ENCODE results near the gene PTPRT. TPM values are rescaled to one million over a fixed set of nuclear protein-coding genes. Genes with fewer than 3 reads are reported as not detected.

PTPRT gene
- total RNA-seq, 6 donors from 2014 or later = 0.20 to 7.1 (median 3.8) TPM

DNA sequence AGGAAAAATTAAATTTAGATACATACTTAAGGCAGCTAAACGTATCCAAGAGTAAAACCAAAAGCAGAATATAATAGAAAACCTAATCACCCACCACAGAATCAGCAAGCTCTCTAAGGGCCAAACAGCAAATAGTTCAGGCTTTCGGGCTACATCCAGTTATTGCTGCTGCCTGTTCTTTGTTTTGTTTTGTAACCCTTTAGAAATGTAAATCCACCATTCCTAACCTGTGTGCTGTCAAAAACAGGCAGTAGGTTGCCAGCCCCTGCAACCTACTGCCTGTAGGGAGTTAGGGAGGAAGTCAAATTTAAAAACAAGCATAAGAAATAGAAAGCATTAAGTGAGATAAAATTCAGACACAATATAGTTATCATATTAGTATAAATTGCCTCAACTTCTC is 225.9 kb downstream of the PTPRT start:
- Histone ChIP-seq H3K4me1 (no peaks in the 10 kb centered on the region), H3K27ac (no peak overlapping the region), H3K36me3 (no peaks in the 10 kb centered on the region), H3K9me3 (no peaks in the 10 kb centered on the region), H3K27me3 (no peaks in the 10 kb centered on the region), H3K4me3 (no peak overlapping the region)
- ATAC-seq (ENCODE audit: low FRiP score in 2 of 2) = no peak
- DNase-seq = no peak
- WGBS, 2 donors = 67 to 71% methylated on average over 2 of the region's 2 CpGs
- TF ChIP-seq POLR2A (IDR thresholded peaks at IDR 0.05) = no peak
- TF ChIP-seq, protein P1, sequence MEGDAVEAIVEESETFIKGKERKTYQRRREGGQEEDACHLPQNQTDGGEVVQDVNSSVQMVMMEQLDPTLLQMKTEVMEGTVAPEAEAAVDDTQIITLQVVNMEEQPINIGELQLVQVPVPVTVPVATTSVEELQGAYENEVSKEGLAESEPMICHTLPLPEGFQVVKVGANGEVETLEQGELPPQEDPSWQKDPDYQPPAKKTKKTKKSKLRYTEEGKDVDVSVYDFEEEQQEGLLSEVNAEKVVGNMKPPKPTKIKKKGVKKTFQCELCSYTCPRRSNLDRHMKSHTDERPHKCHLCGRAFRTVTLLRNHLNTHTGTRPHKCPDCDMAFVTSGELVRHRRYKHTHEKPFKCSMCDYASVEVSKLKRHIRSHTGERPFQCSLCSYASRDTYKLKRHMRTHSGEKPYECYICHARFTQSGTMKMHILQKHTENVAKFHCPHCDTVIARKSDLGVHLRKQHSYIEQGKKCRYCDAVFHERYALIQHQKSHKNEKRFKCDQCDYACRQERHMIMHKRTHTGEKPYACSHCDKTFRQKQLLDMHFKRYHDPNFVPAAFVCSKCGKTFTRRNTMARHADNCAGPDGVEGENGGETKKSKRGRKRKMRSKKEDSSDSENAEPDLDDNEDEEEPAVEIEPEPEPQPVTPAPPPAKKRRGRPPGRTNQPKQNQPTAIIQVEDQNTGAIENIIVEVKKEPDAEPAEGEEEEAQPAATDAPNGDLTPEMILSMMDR (IDR thresholded peaks at IDR 0.05) = no peak
- no peak for TF ChIP-seq POLR2AphosphoS5 (IDR thresholded peaks at IDR 0.05)
- TF ChIP-seq EP300 (IDR thresholded peaks at IDR 0.05) = no peak

DNA sequence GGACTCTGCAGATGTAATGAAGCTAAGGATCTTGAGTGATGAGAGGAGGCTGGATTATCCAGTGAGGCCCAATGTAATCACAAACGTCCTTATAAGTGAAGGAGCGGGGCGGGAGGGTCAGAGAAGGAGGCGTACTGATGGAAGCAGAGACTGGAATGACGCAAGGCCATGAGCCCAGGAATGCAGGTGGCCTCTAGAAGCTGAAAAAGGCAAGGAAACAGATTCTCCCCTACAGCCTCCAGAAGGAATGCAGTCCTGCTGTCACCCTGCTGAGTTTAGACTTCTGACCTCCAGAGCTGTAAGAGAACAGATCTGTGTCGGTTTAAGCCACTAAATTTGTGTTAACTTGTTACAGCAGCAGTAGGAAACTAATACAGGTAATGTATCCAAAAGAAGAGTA is 227.9 kb downstream of the PTPRT start:
- DNase-seq = no peak
- H3K27ac ChIP-seq = no peak overlapping the region
- H3K4me3 ChIP-seq = no peak overlapping the region
- 73 to 74% methylated on average over 6 of the region's 6 CpGs for WGBS, 2 donors
- TF ChIP-seq POLR2A (IDR thresholded peaks at IDR 0.05) (no peak), POLR2AphosphoS5 (IDR thresholded peaks at IDR 0.05) (no peak), EP300 (IDR thresholded peaks at IDR 0.05) (no peak)
- TF ChIP-seq, protein P1 (IDR thresholded peaks at IDR 0.05) = no peak
- no peaks in the 10 kb centered on the region for H3K4me1 ChIP-seq
- ATAC-seq (ENCODE audit: low FRiP score in 2 of 2) = no peak
- no peaks in the 10 kb centered on the region for H3K27me3 ChIP-seq
- H3K36me3 ChIP-seq = no peaks in the 10 kb centered on the region
- H3K9me3 ChIP-seq = no peaks in the 10 kb centered on the region

DNA sequence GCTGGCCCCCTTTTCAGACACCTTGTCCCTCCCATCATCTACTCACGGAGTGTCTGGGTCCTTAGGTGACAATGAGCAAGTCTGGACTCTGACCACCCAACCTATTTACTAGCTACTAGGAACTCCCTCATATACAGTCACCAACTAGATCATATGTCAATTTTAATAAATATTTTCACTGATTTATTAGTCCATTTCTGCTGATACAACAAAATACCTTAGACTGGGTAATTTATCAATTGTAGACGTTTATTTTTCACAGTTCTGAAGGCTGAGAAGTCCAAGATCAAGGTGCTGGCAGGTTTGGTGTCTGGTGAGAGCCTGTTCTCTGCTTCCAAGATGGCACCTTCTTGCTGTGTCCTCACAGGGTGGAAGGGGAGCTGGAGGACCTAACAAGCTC is 229.7 kb downstream of the PTPRT start:
- WGBS, 2 donors = 60 to 69% methylated on average over 2 of the region's 2 CpGs
- no peak for ATAC-seq (ENCODE audit: low FRiP score in 2 of 2)
- no peaks in the 10 kb centered on the region for H3K36me3 ChIP-seq
- no peak overlapping the region for H3K4me3 ChIP-seq
- DNase-seq = no peak
- H3K27me3 ChIP-seq = no peaks in the 10 kb centered on the region
- TF ChIP-seq, protein P1 (IDR thresholded peaks at IDR 0.05) = no peak
- no peak for TF ChIP-seq POLR2A (IDR thresholded peaks at IDR 0.05)
- no peak for TF ChIP-seq POLR2AphosphoS5 (IDR thresholded peaks at IDR 0.05)
- TF ChIP-seq EP300 (IDR thresholded peaks at IDR 0.05) = no peak
- no peak overlapping the region for H3K27ac ChIP-seq
- H3K4me1 ChIP-seq = no peaks in the 10 kb centered on the region
- H3K9me3 ChIP-seq = no peaks in the 10 kb centered on the region

DNA sequence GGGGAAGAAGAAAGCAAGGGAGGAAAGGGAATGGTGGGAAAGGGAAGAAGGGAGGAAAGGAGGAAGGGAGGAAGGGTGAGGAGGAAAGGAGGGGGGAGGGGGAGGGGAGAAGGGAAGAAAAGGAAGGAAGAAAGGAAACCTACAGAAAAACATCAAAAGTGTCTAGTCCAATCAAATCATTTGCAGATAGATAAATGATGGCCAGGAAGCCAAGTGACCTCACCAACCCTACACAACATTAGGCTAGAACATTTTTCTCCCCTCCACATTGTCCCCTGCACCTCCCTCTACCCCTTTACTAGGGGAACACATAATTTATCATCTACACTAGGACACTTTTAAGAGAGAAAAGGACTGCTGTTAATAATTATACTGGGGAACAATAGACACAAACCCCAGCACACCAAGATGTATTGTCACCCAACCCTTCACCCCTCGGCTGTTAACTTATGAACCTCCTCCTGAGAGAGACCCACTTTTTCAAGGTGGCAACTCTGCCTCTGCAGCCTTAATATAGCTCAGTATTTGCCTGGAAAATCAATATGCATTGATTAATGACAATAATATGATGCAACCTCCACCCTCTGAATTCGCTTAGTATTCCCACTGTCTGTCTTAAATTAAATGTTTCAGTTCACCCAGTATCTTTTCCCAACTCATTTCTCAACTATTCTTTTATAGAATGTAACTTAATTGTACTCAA is 231.2 kb downstream of the PTPRT start:
- no peaks in the 10 kb centered on the region for H3K27me3 ChIP-seq
- no peak overlapping the region for H3K4me3 ChIP-seq
- TF ChIP-seq POLR2AphosphoS5 (IDR thresholded peaks at IDR 0.05) (no peak), POLR2A (IDR thresholded peaks at IDR 0.05) (no peak)
- no peak for ATAC-seq (ENCODE audit: low FRiP score in 2 of 2)
- WGBS, 2 donors = 72 to 91% methylated on average over 2 of the region's 2 CpGs
- no peaks in the 10 kb centered on the region for H3K9me3 ChIP-seq
- no peak overlapping the region for H3K27ac ChIP-seq
- H3K4me1 ChIP-seq = no peaks in the 10 kb centered on the region
- no peaks in the 10 kb centered on the region for H3K36me3 ChIP-seq
- no peak for DNase-seq

DNA sequence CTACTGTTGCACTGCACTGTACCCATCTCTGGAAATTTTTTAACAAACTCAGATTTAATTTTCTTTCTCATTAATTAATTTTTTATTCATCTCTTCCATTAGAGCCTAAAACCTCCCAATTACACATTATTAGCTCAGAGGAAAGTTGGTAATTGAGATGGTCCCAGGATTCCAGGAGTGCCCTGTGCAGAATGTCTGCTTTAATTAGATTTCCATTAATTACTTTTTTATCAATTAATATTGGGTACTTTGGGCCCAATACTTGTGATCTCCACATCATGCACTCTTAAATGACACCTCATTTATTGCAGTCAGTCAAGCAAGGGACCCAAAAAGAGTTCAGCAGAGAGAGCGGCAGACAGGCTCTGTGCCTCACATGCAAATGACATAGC is 232.0 kb downstream of the PTPRT start:
- Histone ChIP-seq H3K4me3 (no peak overlapping the region), H3K9me3 (no peaks in the 10 kb centered on the region), H3K27ac (no peak overlapping the region), H3K27me3 (no peaks in the 10 kb centered on the region), H3K4me1 (no peaks in the 10 kb centered on the region), H3K36me3 (no peaks in the 10 kb centered on the region)
- TF ChIP-seq, protein P1 (IDR thresholded peaks at IDR 0.05) = no peak
- ATAC-seq (ENCODE audit: low FRiP score in 2 of 2) (no peak), DNase-seq (no peak)
- WGBS, 2 donors = 73% methylated on average over 1 of the region's 1 CpG
